A673 (cell line): Measurements from ENCODE around the gene SIK2. TPM values are rescaled to one million over a fixed set of nuclear protein-coding genes. Genes with fewer than 3 reads are reported as not detected.

Experiments used
- BruUV-seq: library from RNA; stranded (reverse); fragments of 400-500 nt; replicated peaks from 2 replicates; lab custom pipeline; 2021; lab: Mats Ljungman, UMichigan
- CTCF ChIA-PET: fragments of 300-600 bp; sonication (Branson Sonifier 250); formaldehyde crosslinking; loops from one replicate; lab custom pipeline; 2022; ENCODE audit warnings: antibody characterized with exemption; lab: Charles Lee
- POLR2A ChIA-PET: fragments of 300-600 bp; sonication (Branson Sonifier 250); formaldehyde crosslinking; loops from one replicate; lab custom pipeline; 2022; ENCODE audit warnings: antibody characterized with exemption; ENCODE audit not compliant: low non-redundant PET; lab: Charles Lee
- DNase-seq: peaks from one replicate; pipeline ENCODE4 v3.0.0-alpha.2; 2015; ENCODE audit warnings: low spot score
- H3K27ac ChIP-seq: fragments of 200-600 bp; sonication (generic); 2 replicates; pipeline ENCODE4 v1.5.1; 2016; ENCODE audit warnings: mixed run types, low read depth, mild to moderate bottlenecking, mixed read lengths, antibody characterized with exemption, low read length; ENCODE audit not compliant: poor library complexity, severe bottlenecking
- H3K27me3 ChIP-seq: fragments of 200-600 bp; sonication (generic); replicated peaks from 2 replicates; pipeline ENCODE4 v1.6.1; 2017; ENCODE audit warnings: mixed run types, low read depth, mild to moderate bottlenecking, mixed read lengths, antibody characterized with exemption, low read length; ENCODE audit not compliant: insufficient read depth, poor library complexity
- H3K36me3 ChIP-seq: fragments of 200-600 bp; sonication (generic); 2 replicates; pipeline ENCODE4 v1.6.1; 2016; ENCODE audit warnings: mixed run types, mild to moderate bottlenecking, mixed read lengths, antibody characterized with exemption, low read length; ENCODE audit not compliant: insufficient read depth, poor library complexity, severe bottlenecking
- H3K4me1 ChIP-seq: fragments of 200-600 bp; sonication (generic); 2 replicates; pipeline ENCODE4 v1.6.1; 2017; ENCODE audit warnings: mixed run types, mild to moderate bottlenecking, mixed read lengths, antibody characterized with exemption, low read length; ENCODE audit not compliant: insufficient read depth, poor library complexity, severe bottlenecking
- H3K4me3 ChIP-seq: fragments of 200-600 bp; sonication (generic); 2 replicates; pipeline ENCODE4 v1.5.1; 2016; ENCODE audit warnings: low read depth, mixed run types, mild to moderate bottlenecking, mixed read lengths, low read length; ENCODE audit not compliant: poor library complexity, severe bottlenecking
- H3K9me3 ChIP-seq: fragments of 200-600 bp; sonication (generic); 2 replicates; pipeline ENCODE4 v1.6.1; 2016; ENCODE audit warnings: mixed run types, low read depth, mild to moderate bottlenecking, mixed read lengths, antibody characterized with exemption, low read length; ENCODE audit not compliant: poor library complexity, severe bottlenecking
- CTCF ChIP-seq: fragments of 300-800, 200-600 bp; sonication (generic); conservative IDR thresholded peaks from 2 replicates; pipeline ENCODE4 v1.5.1; 2017; ENCODE audit warnings: low read depth, mild to moderate bottlenecking, antibody characterized with exemption, low read length, moderate library complexity, mixed read lengths
- EZH2 ChIP-seq: fragments of 200-600 bp; sonication (generic); IDR thresholded peaks from 2 replicates; pipeline ENCODE4 v1.6.1; 2017; ENCODE audit warnings: borderline replicate concordance, low read depth, mild to moderate bottlenecking, mixed read lengths, antibody characterized with exemption, low read length; ENCODE audit not compliant: poor library complexity, severe bottlenecking
- intact Hi-C: fragments of 100-400 bp; cut with micrococcal nuclease; formaldehyde crosslinking; loops from one replicate; pipeline ENCODE4 v1.10.0; 2022; ENCODE audit not compliant: unreplicated experiment
- total RNA-seq: library from RNA; stranded (reverse); gene quantifications from 2 replicates; pipeline ENCODE4 v1.2.3, GENCODE V29; 2021

SIK2 gene
- total RNA-seq, 1 experiment from 2014 or later: 18.7 TPM

DNA sequence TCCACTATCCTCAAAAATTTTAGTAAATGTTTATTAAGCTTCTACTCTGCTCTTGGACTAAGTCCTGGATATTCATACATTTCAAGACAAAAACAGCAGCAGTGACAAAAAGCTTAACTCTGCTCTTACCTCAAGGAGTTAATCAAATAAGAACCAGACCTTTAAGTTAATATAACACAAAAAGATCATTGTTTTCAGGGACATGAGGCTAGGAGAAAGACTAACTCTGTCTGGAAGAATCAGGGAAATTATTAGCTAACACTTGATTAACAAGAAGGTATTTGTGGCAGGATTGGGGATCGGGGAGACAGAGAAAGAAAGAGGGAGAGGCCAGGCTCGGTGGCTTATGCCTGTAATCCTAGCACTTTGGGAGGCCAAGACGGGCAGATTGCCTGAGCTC lies 89.5 kb downstream of the SIK2 start:
- Histone ChIP-seq H3K9me3 (no peaks in the 10 kb centered on the region), H3K36me3 (peaks cover 7% of the 10 kb centered on the region), H3K27me3 (no peaks in the 10 kb centered on the region), H3K4me3 (no peak overlapping the region), H3K4me1 (no peaks in the 10 kb centered on the region), H3K27ac (no peak overlapping the region)
- intact Hi-C loops: no loop called here
- TF ChIP-seq CTCF (no peak), EZH2 (no peak)
- ChIA-PET POLR2A (no interaction called here), CTCF (no interaction called here)
- no TSS peak for BruUV-seq
- no peak for DNase-seq

DNA sequence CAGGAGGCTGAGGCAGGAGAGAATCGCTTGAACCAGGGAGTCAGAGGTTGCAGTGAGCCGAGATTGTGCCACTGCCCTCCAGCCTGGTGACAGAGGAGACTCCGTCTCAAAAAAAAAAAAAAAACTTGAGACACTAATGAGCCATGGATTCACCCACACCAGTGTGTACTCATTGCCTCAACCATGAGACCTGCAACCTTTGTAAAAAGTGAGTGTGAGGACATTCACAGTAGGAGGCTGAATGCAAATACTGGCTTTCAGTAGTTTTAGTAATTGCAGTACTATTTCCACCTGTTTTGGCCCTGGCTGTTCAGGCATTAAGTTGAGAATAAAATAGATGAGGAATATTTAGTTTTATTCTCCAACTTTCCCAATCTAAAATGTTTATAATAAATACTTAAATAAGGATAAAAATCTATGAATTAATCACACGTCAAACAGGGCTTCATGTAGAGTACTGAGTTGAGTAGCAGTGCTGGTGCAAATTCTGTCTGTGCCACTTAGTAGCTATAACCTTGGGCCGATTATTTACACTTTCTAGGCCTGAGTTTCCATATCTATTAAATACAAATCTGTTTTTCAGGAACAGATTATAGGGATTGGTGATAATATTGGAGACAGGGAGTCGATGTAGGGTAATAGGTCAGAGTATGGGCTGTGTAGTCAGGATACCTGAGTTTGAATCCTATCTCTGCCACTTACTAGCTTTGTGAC lies 91.1 kb downstream of the SIK2 start:
- CTCF ChIA-PET: no interaction called here
- intact Hi-C loops: no loop called here
- no peaks in the 10 kb centered on the region for H3K27me3 ChIP-seq
- no peaks in the 10 kb centered on the region for H3K9me3 ChIP-seq
- no peak overlapping the region for H3K27ac ChIP-seq
- TF ChIP-seq CTCF: no peak
- no peak for TF ChIP-seq EZH2
- POLR2A ChIA-PET: no interaction called here
- no peak overlapping the region for H3K4me3 ChIP-seq
- DNase-seq: no peak
- BruUV-seq: no TSS peak
- no peaks in the 10 kb centered on the region for H3K4me1 ChIP-seq
- H3K36me3 ChIP-seq: peaks cover 1% of the 10 kb centered on the region

- TF ChIP-seq EZH2 (no peak), CTCF (no peak)
- no peak overlapping the region for H3K4me3 ChIP-seq
- H3K36me3 ChIP-seq: no peaks in the 10 kb centered on the region
- H3K27ac ChIP-seq: no peak overlapping the region
- BruUV-seq: no TSS peak
- no peaks in the 10 kb centered on the region for H3K9me3 ChIP-seq
- H3K27me3 ChIP-seq: no peaks in the 10 kb centered on the region
- POLR2A ChIA-PET: interaction anchor here (0.6 to 0.7 kb wide), 2 partner anchors 33 to 167 kb away, joined by 3 to 8 read pairs; no protein-coding TSS in a partner anchor
- intact Hi-C loops: no loop called here
- no peaks in the 10 kb centered on the region for H3K4me1 ChIP-seq
- DNase-seq: no peak
- CTCF ChIA-PET: no interaction called here
These were observed 92.6 kb downstream of the SIK2 start for GRCh38 chr11:111694851-111695250.
